GM12873 (cell line): Measurements from ENCODE around the gene TMEM183A.

Source experiments
- CTCF ChIP-seq: IDR thresholded peaks from 2 replicates; pipeline ENCODE4 v1.5.1; 2012; ENCODE audit warnings: low read depth, mild to moderate bottlenecking, moderate library complexity, low read length, control low read depth; ENCODE audit not compliant: insufficient read depth; ENCODE audit errors: missing control alignments

Gene TMEM183A

GRCh38 chr1:203039609-203040512 is 32.7 kb downstream of the TMEM183A start:
- peak; percentile 30 for TF ChIP-seq CTCF

- no peak for TF ChIP-seq CTCF
Measured at GRCh38 chr1:203040513-203041275, 33.5 kb downstream of the TMEM183A start.

- TF ChIP-seq CTCF = no peak
Measured at GRCh38 chr1:203041351-203041932, 34.3 kb downstream of the TMEM183A start.

GRCh38 chr1:203043830-203044545 is 36.8 kb downstream of the TMEM183A start:
- no peak for TF ChIP-seq CTCF

- TF ChIP-seq CTCF = no peak
Measured at GRCh38 chr1:203044546-203045250, 37.5 kb downstream of the TMEM183A start.

- TF ChIP-seq CTCF = no peak
Measured at GRCh38 chr1:203045336-203045735, 38.2 kb downstream of the TMEM183A start.
